CD14-positive monocyte (primary cell): Measurements from ENCODE around the gene GNG8. TPM values are rescaled to one million over a fixed set of nuclear protein-coding genes. Genes with fewer than 3 reads are reported as not detected.

Source experiments
- DNase-seq, 3 donors: peaks; one replicate each; pipeline ENCODE4 v3.0.0-alpha.2; 2011 to 2022
- H2AFZ ChIP-seq: 2 replicates; pipeline ENCODE4 v1.6.0; 2012; ENCODE audit warnings: mild to moderate bottlenecking, low read depth, low read length, inconsistent platforms; ENCODE audit not compliant: insufficient read depth, poor library complexity, severe bottlenecking
- H3K27ac ChIP-seq, 2 donors: 1 replicate in 1 of 2; 2 replicates in 1 of 2; pipeline ENCODE4 v1.5.1; 2012 to 2013; ENCODE audit warnings: low read length in 2 of 2, control low read depth in 1 of 2, inconsistent platforms in 1 of 2, low read depth in 1 of 2, mild to moderate bottlenecking in 1 of 2
- H3K27me3 ChIP-seq, 2 donors: one replicate each; pipeline versions ENCODE4 v1.6.0 to v1.6.1; 2011 to 2013; ENCODE audit warnings: low read length in 2 of 2; ENCODE audit not compliant: control insufficient read depth in 2 of 2, insufficient read depth in 2 of 2
- H3K36me3 ChIP-seq, 2 donors: replicated peaks in 1 of 2; 1 replicate in 1 of 2; 2 replicates in 1 of 2; pipeline versions ENCODE4 v1.5.1 to v1.6.1; 2012 to 2013; ENCODE audit warnings: low read length in 2 of 2, control low read depth in 1 of 2, inconsistent platforms in 1 of 2, mild to moderate bottlenecking in 1 of 2; ENCODE audit not compliant: insufficient read depth in 2 of 2, control insufficient read depth in 1 of 2
- H3K4me1 ChIP-seq, 2 donors: 1 replicate in 1 of 2; 2 replicates in 1 of 2; pipeline versions ENCODE4 v1.5.1 to v1.6.1; 2012 to 2013; ENCODE audit warnings: low read length in 2 of 2, control low read depth in 1 of 2, inconsistent platforms in 1 of 2, mild to moderate bottlenecking in 1 of 2, moderate library complexity in 1 of 2; ENCODE audit not compliant: insufficient read depth in 2 of 2, control insufficient read depth in 1 of 2
- H3K4me2 ChIP-seq: replicated peaks from 2 replicates; pipeline ENCODE3; 2012; ENCODE audit warnings: low read length, moderate library complexity, mild to moderate bottlenecking; ENCODE audit not compliant: poor library complexity, severe bottlenecking; ENCODE audit errors: extremely low read depth
- H3K4me3 ChIP-seq, 3 experiments: fragments of 200-600 bp in 1 of 3; sonication (generic) in 1 of 3; replicated peaks in 1 of 3; 1 replicate in 2 of 3; 2 replicates in 1 of 3; pipeline ENCODE4 v1.5.1; 2011 to 2013; ENCODE audit warnings: low read length in 3 of 3, mild to moderate bottlenecking in 3 of 3, control low read depth in 2 of 3, low read depth in 2 of 3, inconsistent platforms in 1 of 3, moderate library complexity in 1 of 3
- H3K79me2 ChIP-seq: 2 replicates; pipeline ENCODE4 v1.6.0; 2012; ENCODE audit warnings: mild to moderate bottlenecking, control low read depth, inconsistent platforms, low read length, moderate library complexity; ENCODE audit not compliant: insufficient read depth
- H3K9ac ChIP-seq: 2 replicates; pipeline ENCODE4 v1.6.0; 2017; ENCODE audit warnings: low read length, mild to moderate bottlenecking; ENCODE audit not compliant: insufficient read depth, poor library complexity, severe bottlenecking
- H3K9me3 ChIP-seq, 2 donors: replicated peaks in 1 of 2; 1 replicate in 1 of 2; 2 replicates in 1 of 2; pipeline versions ENCODE4 v1.5.1 to v1.6.1; 2012 to 2013; ENCODE audit warnings: low read length in 2 of 2, control low read depth in 1 of 2; ENCODE audit not compliant: control insufficient read depth in 1 of 2, insufficient read depth in 1 of 2
- H4K20me1 ChIP-seq: 2 replicates; pipeline ENCODE4 v1.6.0; 2012; ENCODE audit warnings: mild to moderate bottlenecking, low read length, control low read depth, moderate library complexity; ENCODE audit not compliant: insufficient read depth
- H3K27ac Mint-ChIP-seq, 7 donors: one replicate each; pipeline ENCODE4 v1.8.0; 2020; ENCODE audit warnings: mild to moderate bottlenecking in 7 of 7, mixed read lengths in 7 of 7, moderate library complexity in 6 of 7, inconsistent platforms in 2 of 7
- H3K27me3 Mint-ChIP-seq, 3 donors: one replicate each; pipeline ENCODE4 v1.8.0; 2021 to 2022; ENCODE audit warnings: low read depth in 3 of 3, mild to moderate bottlenecking in 3 of 3, mixed read lengths in 3 of 3, moderate library complexity in 3 of 3, inconsistent platforms in 1 of 3
- H3K36me3 Mint-ChIP-seq, 2 donors: one replicate each; pipeline ENCODE4 v1.8.0; 2020; ENCODE audit warnings: mixed read lengths in 2 of 2, inconsistent platforms in 1 of 2, mild to moderate bottlenecking in 1 of 2
- H3K4me1 Mint-ChIP-seq: one replicate; pipeline ENCODE4 v1.8.0; 2020; ENCODE audit warnings: mild to moderate bottlenecking, mixed read lengths
- H3K4me3 Mint-ChIP-seq, 2 donors: one replicate each; pipeline ENCODE4 v1.8.0; 2020; ENCODE audit warnings: mild to moderate bottlenecking in 2 of 2, mixed read lengths in 2 of 2, moderate library complexity in 1 of 2
- H3K9me3 Mint-ChIP-seq, 7 donors: one replicate each; pipeline ENCODE4 v1.8.0; 2020 to 2022; ENCODE audit warnings: mixed read lengths in 7 of 7, mild to moderate bottlenecking in 6 of 7, moderate library complexity in 6 of 7, inconsistent platforms in 2 of 7
- WGBS: methylation state at CpG from one replicate; pipeline ENCODE4 v1.1.5; 2013; ENCODE audit warnings: missing lambda C conversion rate; ENCODE audit not compliant: insufficient coverage; 5-methylcytosine and 5-hydroxymethylcytosine counted together
- intact Hi-C, 2 donors: fragments of 100-400 bp; cut with micrococcal nuclease; formaldehyde crosslinking; loops; one replicate each; pipeline versions ENCODE4 v1.15.0 to v1.15.1; 2023
- polyA plus RNA-seq, 3 donors: library from polyadenylated mRNA; depleted of rRNA in 1 of 3; unstranded in 2 of 3; stranded (reverse) in 1 of 3; fragments of 300-500 nt in 2 of 3; fragments of >200 nt in 1 of 3; fragmentation: Illumina TruSeq in 2 of 3; gene quantifications; 1 replicate in 2 of 3; 2 replicates in 1 of 3; pipeline ENCODE4 v1.2.3, GENCODE V29; 2012 to 2021
- TF ChIP-seq, protein P1 (sequence below): fragments of 200-600 bp; IDR thresholded peaks from one replicate; pipeline ENCODE4 v1.8.0; 2022; ENCODE audit warnings: antibody characterized with exemption, mild to moderate bottlenecking

GNG8 gene
- polyA plus RNA-seq, 3 donors = not detected

DNA sequence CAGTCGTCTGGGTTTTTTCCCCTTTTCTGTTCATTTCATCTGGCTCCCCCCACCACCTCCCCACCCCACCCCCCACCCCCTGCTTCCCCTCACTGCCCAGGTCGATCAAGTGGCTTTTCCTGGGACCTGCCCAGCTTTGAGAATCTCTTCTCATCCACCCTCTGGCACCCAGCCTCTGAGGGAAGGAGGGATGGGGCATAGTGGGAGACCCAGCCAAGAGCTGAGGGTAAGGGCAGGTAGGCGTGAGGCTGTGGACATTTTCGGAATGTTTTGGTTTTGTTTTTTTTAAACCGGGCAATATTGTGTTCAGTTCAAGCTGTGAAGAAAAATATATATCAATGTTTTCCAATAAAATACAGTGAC is 25.6 kb downstream of the GNG8 start:
- WGBS = no CpG with 5 or more reads among the region's 5 CpGs
- Histone ChIP-seq H3K27ac (no peak overlapping the region), H3K79me2 (peaks cover 9% of the 10 kb centered on the region), H3K4me2 (no peak overlapping the region), H3K36me3 (peaks cover 48 to 49% of the 10 kb centered on the region in 2 donors), H3K4me3 (no peak overlapping the region), H2AFZ (no peak overlapping the region), H3K4me1 (peaks cover 23 to 26% of the 10 kb centered on the region in 2 donors), H3K9me3 (no peaks in the 10 kb centered on the region), H3K9ac (no peak overlapping the region), H3K27me3 (peaks cover 0 to 14% of the 10 kb centered on the region in 2 donors), H4K20me1 (peaks cover 51% of the 10 kb centered on the region)
- peak overlapping the region in 2 of 7 donors; percentile 13 to 63 for H3K27ac Mint-ChIP-seq
- intact Hi-C loops = loop anchor here in 1 of 2 donors (5.0 to 10.0 kb wide), 2 partner anchors 52 to 104 kb away; partner anchors contain the start of genes DACT3 and PRKD2
- H3K36me3 Mint-ChIP-seq = peaks cover 55 to 56% of the 10 kb centered on the region in 2 donors
- DNase-seq = no peak
- no peak overlapping the region for H3K4me3 Mint-ChIP-seq
- peaks cover 38% of the 10 kb centered on the region for H3K4me1 Mint-ChIP-seq
- H3K27me3 Mint-ChIP-seq = peaks cover 15 to 28% (median 25%) of the 10 kb centered on the region in 3 donors
- H3K9me3 Mint-ChIP-seq = peaks cover 0 to 3% (median 0%) of the 10 kb centered on the region in 7 donors
- TF ChIP-seq, protein P1, sequence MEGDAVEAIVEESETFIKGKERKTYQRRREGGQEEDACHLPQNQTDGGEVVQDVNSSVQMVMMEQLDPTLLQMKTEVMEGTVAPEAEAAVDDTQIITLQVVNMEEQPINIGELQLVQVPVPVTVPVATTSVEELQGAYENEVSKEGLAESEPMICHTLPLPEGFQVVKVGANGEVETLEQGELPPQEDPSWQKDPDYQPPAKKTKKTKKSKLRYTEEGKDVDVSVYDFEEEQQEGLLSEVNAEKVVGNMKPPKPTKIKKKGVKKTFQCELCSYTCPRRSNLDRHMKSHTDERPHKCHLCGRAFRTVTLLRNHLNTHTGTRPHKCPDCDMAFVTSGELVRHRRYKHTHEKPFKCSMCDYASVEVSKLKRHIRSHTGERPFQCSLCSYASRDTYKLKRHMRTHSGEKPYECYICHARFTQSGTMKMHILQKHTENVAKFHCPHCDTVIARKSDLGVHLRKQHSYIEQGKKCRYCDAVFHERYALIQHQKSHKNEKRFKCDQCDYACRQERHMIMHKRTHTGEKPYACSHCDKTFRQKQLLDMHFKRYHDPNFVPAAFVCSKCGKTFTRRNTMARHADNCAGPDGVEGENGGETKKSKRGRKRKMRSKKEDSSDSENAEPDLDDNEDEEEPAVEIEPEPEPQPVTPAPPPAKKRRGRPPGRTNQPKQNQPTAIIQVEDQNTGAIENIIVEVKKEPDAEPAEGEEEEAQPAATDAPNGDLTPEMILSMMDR = no peak

DNA sequence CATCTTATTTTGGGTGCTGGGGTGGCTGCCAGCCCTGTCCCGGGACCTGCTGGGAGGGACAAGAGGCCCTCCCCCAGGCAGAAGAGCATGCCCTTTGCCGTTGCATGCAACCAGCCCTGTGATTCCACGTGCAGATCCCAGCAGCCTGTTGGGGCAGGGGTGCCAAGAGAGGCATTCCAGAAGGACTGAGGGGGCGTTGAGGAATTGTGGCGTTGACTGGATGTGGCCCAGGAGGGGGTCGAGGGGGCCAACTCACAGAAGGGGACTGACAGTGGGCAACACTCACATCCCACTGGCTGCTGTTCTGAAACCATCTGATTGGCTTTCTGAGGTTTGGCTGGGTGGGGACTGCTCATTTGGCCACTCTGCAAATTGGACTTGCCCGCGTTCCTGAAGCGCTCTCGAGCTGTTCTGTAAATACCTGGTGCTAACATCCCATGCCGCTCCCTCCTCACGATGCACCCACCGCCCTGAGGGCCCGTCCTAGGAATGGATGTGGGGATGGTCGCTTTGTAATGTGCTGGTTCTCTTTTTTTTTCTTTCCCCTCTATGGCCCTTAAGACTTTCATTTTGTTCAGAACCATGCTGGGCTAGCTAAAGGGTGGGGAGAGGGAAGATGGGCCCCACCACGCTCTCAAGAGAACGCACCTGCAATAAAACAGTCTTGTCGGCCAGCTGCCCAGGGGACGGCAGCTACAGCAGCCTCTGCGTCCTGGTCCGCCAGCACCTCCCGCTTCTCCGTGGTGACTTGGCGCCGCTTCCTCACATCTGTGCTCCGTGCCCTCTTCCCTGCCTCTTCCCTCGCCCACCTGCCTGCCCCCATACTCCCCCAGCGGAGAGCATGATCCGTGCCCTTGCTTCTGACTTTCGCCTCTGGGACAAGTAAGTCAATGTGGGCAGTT is 26.2 kb downstream of the GNG8 start:
- 93% methylated on average over 23 of the region's 30 CpGs for WGBS
- no peak overlapping the region for H3K4me3 ChIP-seq
- peaks cover 23 to 26% of the 10 kb centered on the region in 2 donors for H3K4me1 ChIP-seq
- peaks cover 0 to 11% of the 10 kb centered on the region in 2 donors for H3K27me3 ChIP-seq
- H3K9me3 Mint-ChIP-seq = peaks cover 0 to 3% (median 0%) of the 10 kb centered on the region in 7 donors
- H3K9ac ChIP-seq = no peak overlapping the region
- H3K36me3 ChIP-seq = peaks cover 49 to 54% of the 10 kb centered on the region in 2 donors
- peaks cover 16% of the 10 kb centered on the region for H3K79me2 ChIP-seq
- intact Hi-C loops = loop anchor here (5.0 to 10.0 kb wide), 3 partner anchors 53 to 105 kb away; partner anchors contain the start of genes DACT3 (in 1 of the 2) and PRKD2 (in 1 of the 2)
- peaks cover 57% of the 10 kb centered on the region for H4K20me1 ChIP-seq
- peaks cover 61% of the 10 kb centered on the region in 2 donors for H3K36me3 Mint-ChIP-seq
- no peak overlapping the region for H3K27ac ChIP-seq
- peaks cover 13 to 27% (median 23%) of the 10 kb centered on the region in 3 donors for H3K27me3 Mint-ChIP-seq
- no peak for DNase-seq
- peak overlapping the region in 2 of 7 donors; percentile 36 to 64 for H3K27ac Mint-ChIP-seq
- peak overlapping the region in 1 of 2 donors; percentile 37 for H3K4me3 Mint-ChIP-seq
- H3K4me2 ChIP-seq = no peak overlapping the region
- no peaks in the 10 kb centered on the region for H3K9me3 ChIP-seq
- H2AFZ ChIP-seq = no peak overlapping the region
- peaks cover 38% of the 10 kb centered on the region for H3K4me1 Mint-ChIP-seq
- TF ChIP-seq, protein P1 = no peak
